ENCODE measurements around the gene NUDT16. TPM values are rescaled to one million over a fixed set of nuclear protein-coding genes. Genes with fewer than 3 reads are reported as not detected.
A peak's percentile ranks its signal among the peaks of the same experiment; 100 is the strongest.
"Not testable (repeated sequence)": the region's sequence is repeated elsewhere in the genome, so short reads cannot be mapped to it uniquely, and the experiment has no call there.

Gene NUDT16
- total RNA-seq = 1 to 10 TPM; 4.5 to 6.7 TPM

DNA sequence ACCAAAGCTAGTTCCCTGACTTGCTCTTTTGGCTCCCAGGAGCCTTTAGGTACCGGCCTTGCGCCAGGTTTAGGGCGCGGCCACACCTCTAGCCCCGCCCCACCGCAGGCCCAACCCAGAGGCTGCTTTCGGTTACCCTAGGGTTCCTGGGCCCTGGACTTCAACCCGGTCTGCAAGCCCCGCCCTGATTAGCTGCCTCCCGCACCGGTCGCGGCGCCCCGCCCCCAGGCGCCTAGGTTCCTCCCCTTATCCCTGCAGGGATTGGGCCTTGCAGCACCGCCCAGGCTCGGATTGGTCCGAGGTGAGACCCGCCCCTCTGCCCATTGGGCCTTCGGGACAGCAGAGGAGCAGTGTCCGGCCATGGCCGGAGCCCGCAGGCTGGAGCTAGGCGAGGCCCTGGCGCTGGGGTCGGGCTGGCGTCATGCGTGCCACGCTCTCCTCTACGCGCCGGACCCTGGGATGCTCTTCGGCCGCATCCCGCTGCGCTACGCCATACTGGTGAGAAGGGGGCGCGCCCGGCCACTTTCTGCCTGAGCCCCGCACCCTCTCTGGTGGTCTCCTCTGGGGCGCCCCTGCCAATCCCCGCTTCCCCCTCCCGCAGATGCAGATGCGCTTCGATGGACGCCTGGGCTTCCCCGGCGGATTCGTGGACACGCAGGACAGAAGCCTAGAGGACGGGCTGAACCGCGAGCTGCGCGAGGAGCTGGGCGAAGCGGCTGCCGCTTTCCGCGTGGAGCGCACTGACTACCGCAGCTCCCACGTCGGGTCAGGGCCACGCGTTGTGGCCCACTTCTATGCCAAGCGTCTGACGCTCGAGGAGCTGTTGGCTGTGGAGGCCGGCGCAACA is at the start of gene NUDT16:
Gene NUDT16, plus strand, starts transcription at position 330 of the 847 bp plus-strand sequence. Its CDS starts 31 bp downstream, at position 361.
- H3K9me3 Mint-ChIP-seq = no peaks in the 10 kb centered on the region
- H3K4me3 Mint-ChIP-seq = peak within 1 kb of the TSS; percentile 96
- ATAC-seq (replicated peaks) = peak; percentile 99
- peak within 1 kb of the TSS; percentile 96 for H3K27ac Mint-ChIP-seq
- peaks cover 26% of the 10 kb centered on the region for H3K4me1 Mint-ChIP-seq
- no peaks in the 10 kb centered on the region for H3K27me3 Mint-ChIP-seq
- H3K36me3 Mint-ChIP-seq (ENCODE audit: low read depth) = no peaks in the 10 kb centered on the region

DNA sequence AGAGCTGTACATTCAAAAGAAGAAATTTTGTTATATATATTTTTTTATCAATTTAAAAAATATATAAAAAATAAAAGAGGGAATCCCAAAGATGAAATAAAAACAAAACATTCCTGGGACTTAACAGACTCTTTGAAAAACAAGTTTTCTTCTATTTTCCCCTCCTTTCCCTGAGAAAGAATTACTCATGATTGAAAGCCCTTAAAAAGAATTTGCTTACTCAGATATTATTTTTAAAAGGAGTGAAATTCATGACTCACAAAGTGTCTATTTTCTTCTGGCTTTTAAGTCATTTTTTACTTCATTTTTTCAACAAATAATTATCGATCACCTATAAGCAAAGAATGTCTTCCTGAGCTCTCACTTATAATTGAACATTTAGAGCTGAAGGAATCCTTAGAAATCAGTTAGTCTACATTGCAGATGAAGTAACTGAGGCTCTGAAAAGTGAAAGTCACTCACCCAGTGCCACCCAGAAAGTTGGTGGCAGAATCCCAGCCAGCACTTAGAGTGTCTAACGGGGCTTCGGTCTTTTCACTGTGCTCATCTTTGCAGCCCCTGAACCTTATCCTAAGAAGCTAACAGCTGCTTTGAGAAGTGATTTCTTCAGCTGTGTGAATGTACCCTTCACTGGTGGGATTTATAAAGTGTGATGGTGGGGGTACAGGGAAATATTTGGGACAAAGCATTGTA is 42.5 kb upstream of the NUDT16 start:
- ATAC-seq (replicated peaks) = no peak

GRCh38 chr3:131341761-131342160 is 39.8 kb upstream of the NUDT16 start:
- H3K4me1 Mint-ChIP-seq = no peaks in the 10 kb centered on the region
- ATAC-seq (replicated peaks) = no peak
- H3K36me3 Mint-ChIP-seq (ENCODE audit: low read depth) = no peaks in the 10 kb centered on the region
- no peak overlapping the region for H3K4me3 Mint-ChIP-seq
- no peak overlapping the region for H3K27ac Mint-ChIP-seq
- H3K9me3 Mint-ChIP-seq = peaks cover 4% of the 10 kb centered on the region
- H3K27me3 Mint-ChIP-seq = no peaks in the 10 kb centered on the region

More for the DNA sequence above, 42.5 kb upstream of the NUDT16 start:
- H3K27ac Mint-ChIP-seq = no peak overlapping the region
- H3K9me3 Mint-ChIP-seq = peaks cover 3% of the 10 kb centered on the region
- H3K27me3 Mint-ChIP-seq = no peaks in the 10 kb centered on the region
- H3K4me3 Mint-ChIP-seq = no peak overlapping the region
- no peaks in the 10 kb centered on the region for H3K4me1 Mint-ChIP-seq
- no peaks in the 10 kb centered on the region for H3K36me3 Mint-ChIP-seq (ENCODE audit: low read depth)

DNA sequence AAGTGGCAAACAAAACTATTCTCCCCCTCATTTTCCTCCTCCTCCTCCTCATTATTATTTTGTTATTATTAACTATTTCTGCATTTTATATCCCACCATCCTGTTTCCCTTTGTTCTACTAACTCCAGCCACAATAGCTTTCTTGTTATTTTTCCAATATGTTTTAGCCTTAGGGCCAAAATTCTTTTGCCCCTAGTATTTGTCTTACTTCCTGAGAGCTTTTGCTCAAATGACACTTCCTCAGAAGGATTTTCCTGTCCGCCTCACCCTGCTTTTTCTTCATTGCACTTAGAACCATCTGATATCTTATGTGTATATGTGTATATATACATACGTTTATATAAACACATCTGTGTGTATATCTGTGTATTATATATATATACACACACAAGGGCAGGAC is 32.7 kb upstream of the NUDT16 start:
- Mint-ChIP-seq H3K36me3 (ENCODE audit: low read depth) (no peaks in the 10 kb centered on the region), H3K9me3 (peaks cover 3% of the 10 kb centered on the region), H3K27ac (no peak overlapping the region), H3K4me1 (no peaks in the 10 kb centered on the region), H3K4me3 (no peak overlapping the region), H3K27me3 (no peaks in the 10 kb centered on the region)
- no peak for ATAC-seq (replicated peaks)

DNA sequence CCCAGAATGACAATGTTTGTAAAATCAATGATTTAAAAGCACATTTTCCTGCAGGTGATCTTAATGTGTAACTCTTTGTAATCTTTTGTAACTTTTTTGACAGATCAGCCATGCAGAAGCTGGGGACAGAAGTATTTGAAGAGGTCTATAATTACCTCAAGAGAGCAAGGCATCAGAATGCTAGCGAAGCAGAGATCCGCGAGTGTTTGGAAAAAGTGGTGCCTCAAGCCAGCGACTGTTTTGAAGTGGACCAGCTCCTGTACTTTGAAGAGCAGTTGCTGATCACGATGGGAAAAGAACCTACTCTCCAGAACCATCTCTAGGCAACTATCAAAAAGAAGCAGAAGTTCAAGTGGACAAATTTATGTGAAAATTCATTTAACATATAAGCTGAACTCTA is 32.1 kb upstream of the NUDT16 start:
- ATAC-seq (replicated peaks) = no peak
- no peaks in the 10 kb centered on the region for H3K9me3 Mint-ChIP-seq
- H3K4me3 Mint-ChIP-seq = no peak overlapping the region
- no peaks in the 10 kb centered on the region for H3K27me3 Mint-ChIP-seq
- H3K4me1 Mint-ChIP-seq = no peaks in the 10 kb centered on the region
- H3K36me3 Mint-ChIP-seq (ENCODE audit: low read depth) = no peaks in the 10 kb centered on the region
- no peak overlapping the region for H3K27ac Mint-ChIP-seq

- Mint-ChIP-seq H3K27me3 (no peaks in the 10 kb centered on the region), H3K4me3 (no peak overlapping the region), H3K27ac (no peak overlapping the region), H3K9me3 (no peaks in the 10 kb centered on the region), H3K36me3 (ENCODE audit: low read depth) (no peaks in the 10 kb centered on the region), H3K4me1 (no peaks in the 10 kb centered on the region)
- no peak for ATAC-seq (replicated peaks)
Observed at GRCh38 chr3:131349946-131350347, 31.6 kb upstream of the NUDT16 start.

GRCh38 chr3:131350506-131350905 is 31.1 kb upstream of the NUDT16 start:
- Mint-ChIP-seq H3K9me3 (no peaks in the 10 kb centered on the region), H3K4me3 (no peak overlapping the region), H3K27ac (no peak overlapping the region), H3K4me1 (no peaks in the 10 kb centered on the region), H3K36me3 (ENCODE audit: low read depth) (no peaks in the 10 kb centered on the region), H3K27me3 (no peaks in the 10 kb centered on the region)
- ATAC-seq (replicated peaks) = no peak

DNA sequence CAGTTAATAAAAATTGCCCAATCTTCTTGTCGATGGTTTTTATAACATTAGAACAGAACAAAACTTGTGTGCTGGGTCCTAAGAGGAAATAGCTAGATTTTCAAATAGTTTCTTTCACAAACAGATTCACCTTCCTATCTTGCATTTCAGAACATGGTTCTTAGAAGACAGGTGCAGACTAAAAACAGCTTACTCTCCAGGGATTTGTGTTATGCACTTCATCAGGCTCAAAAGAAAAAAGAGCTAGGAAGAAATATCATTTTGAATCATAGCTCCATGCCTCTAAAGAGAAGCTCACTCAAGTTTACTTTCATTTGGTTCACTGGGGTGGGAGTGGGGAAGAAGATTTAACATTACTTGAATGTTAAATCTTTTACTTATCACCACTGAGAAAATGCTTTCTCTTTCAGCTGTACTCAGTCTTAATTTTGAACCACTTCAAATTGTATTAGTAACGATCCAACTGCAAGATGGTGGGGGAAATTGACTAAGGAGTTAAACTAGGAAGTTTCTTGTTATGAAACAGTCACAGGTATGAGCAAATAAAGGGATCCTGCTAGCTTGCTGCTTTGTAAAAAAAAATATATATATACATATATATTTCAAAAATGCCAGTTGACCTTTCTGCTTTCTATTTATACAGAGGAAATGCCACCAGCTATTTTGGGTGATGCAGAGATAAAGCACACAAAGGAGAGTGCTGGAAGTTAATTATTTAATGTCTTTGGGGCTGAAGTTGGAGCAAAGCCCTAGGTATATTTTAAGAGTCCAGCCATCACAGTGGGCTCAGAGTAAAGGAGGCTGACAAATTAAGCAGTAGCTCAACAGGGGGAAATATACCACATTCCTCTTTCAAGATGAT is 28.3 kb upstream of the NUDT16 start:
- H3K36me3 Mint-ChIP-seq (ENCODE audit: low read depth) = no peaks in the 10 kb centered on the region
- no peaks in the 10 kb centered on the region for H3K27me3 Mint-ChIP-seq
- H3K27ac Mint-ChIP-seq = no peak overlapping the region
- H3K9me3 Mint-ChIP-seq = no peaks in the 10 kb centered on the region
- ATAC-seq (replicated peaks) = no peak
- H3K4me1 Mint-ChIP-seq = no peaks in the 10 kb centered on the region
- H3K4me3 Mint-ChIP-seq = no peak overlapping the region

GRCh38 chr3:131353986-131354385 is 27.6 kb upstream of the NUDT16 start:
- H3K4me1 Mint-ChIP-seq = no peaks in the 10 kb centered on the region
- no peak overlapping the region for H3K27ac Mint-ChIP-seq
- H3K36me3 Mint-ChIP-seq (ENCODE audit: low read depth) = no peaks in the 10 kb centered on the region
- H3K9me3 Mint-ChIP-seq = no peaks in the 10 kb centered on the region
- H3K27me3 Mint-ChIP-seq = no peaks in the 10 kb centered on the region
- no peak overlapping the region for H3K4me3 Mint-ChIP-seq
- no peak for ATAC-seq (replicated peaks)

- Mint-ChIP-seq H3K4me1 (no peaks in the 10 kb centered on the region), H3K4me3 (no peak overlapping the region)
- ATAC-seq (replicated peaks) = no peak
Observed at GRCh38 chr3:131356006-131356595, 25.5 kb upstream of the NUDT16 start.

GRCh38 chr3:131357275-131357674 is 24.3 kb upstream of the NUDT16 start:
- Mint-ChIP-seq H3K9me3 (no peaks in the 10 kb centered on the region), H3K36me3 (ENCODE audit: low read depth) (no peaks in the 10 kb centered on the region), H3K27ac (no peak overlapping the region), H3K4me1 (peaks cover 2% of the 10 kb centered on the region), H3K27me3 (peaks cover 18% of the 10 kb centered on the region), H3K4me3 (no peak overlapping the region)
- ATAC-seq (replicated peaks) = no peak

More at GRCh38 chr3:131356006-131356595, 25.5 kb upstream of the NUDT16 start:
- peaks cover 11% of the 10 kb centered on the region for H3K27me3 Mint-ChIP-seq
- no peaks in the 10 kb centered on the region for H3K36me3 Mint-ChIP-seq (ENCODE audit: low read depth)
- no peaks in the 10 kb centered on the region for H3K9me3 Mint-ChIP-seq
- no peak overlapping the region for H3K27ac Mint-ChIP-seq

- Mint-ChIP-seq H3K4me1 (peaks cover 5% of the 10 kb centered on the region), H3K4me3 (no peak overlapping the region), H3K27me3 (peaks cover 28% of the 10 kb centered on the region), H3K27ac (no peak overlapping the region), H3K36me3 (ENCODE audit: low read depth) (no peaks in the 10 kb centered on the region), H3K9me3 (no peaks in the 10 kb centered on the region)
- ATAC-seq (replicated peaks) = no peak
Observed at GRCh38 chr3:131360191-131360755, 21.3 kb upstream of the NUDT16 start.

DNA sequence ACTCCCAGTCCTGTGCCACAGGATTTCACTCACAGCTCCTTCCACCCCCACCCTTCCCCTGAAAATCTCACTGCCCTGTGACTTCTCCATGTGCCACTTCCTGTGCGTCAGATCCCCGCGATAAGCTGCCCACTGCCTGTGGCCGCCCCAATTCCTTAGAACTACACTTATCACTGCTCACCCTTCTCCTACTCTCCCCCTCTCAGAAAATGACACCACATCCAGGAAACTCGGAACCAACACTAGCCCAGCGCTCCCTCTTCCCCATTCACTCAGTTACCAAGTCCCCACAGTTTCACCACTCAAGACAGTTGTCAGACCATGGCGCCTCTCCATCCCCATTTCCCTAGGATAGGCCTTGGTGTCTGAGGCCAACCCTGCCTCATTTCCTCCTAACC is 20.5 kb upstream of the NUDT16 start:
- not testable (repeated sequence) for H3K27ac Mint-ChIP-seq; H3K4me1 Mint-ChIP-seq; H3K9me3 Mint-ChIP-seq; H3K36me3 Mint-ChIP-seq (ENCODE audit: low read depth)
- peak overlapping the region; percentile 75 for H3K4me3 Mint-ChIP-seq
- H3K27me3 Mint-ChIP-seq = peaks cover 33% of the 10 kb centered on the region
- peak; percentile 27 for ATAC-seq (replicated peaks)

Data from activated T-helper 17 cell treated with anti-CD3 and anti-CD28 coated beads, Interleukin-2, amount 50 U/mL, for 72 hours (primary cell).